Keratinocyte (primary cell): ENCODE results near the gene POLR2L.

Experiments used
- CTCF ChIP-seq, 3 experiments: IDR thresholded peaks in 1 of 3; conservative IDR thresholded peaks in 1 of 3; optimal IDR thresholded peaks in 1 of 3; 2 replicates in 2 of 3; 3 replicates in 1 of 3; pipeline versions ENCODE3 to v1.5.1; 2011; ENCODE audit warnings: low read length in 3 of 3, mild to moderate bottlenecking in 3 of 3, moderate library complexity in 2 of 3, control low read depth in 1 of 3, inconsistent platforms in 1 of 3; ENCODE audit not compliant: insufficient read depth in 2 of 3; ENCODE audit errors: extremely low read depth in 1 of 3
- EZH2 ChIP-seq: IDR thresholded peaks from one replicate; pipeline ENCODE4 v1.6.1; 2012; ENCODE audit warnings: inconsistent platforms, mild to moderate bottlenecking, low read length, moderate library complexity

- TF ChIP-seq CTCF (optimal IDR thresholded peaks at IDR 0.05 in 1 of 3, IDR thresholded peaks at IDR 0.05 in 1 of 3, conservative IDR thresholded peaks at IDR 0.05 in 1 of 3; ENCODE audit: extremely low read depth in 1 of 3, insufficient read depth in 2 of 3, low read length in 3 of 3) = no peak
- no peak for TF ChIP-seq EZH2
Measured at GRCh38 chr11:826836-827145, 15.5 kb downstream of the POLR2L start.
